GOT3 (cell line): Measurements from ENCODE around the gene CHIC2.
"Not testable (repeated sequence)": the region's sequence is repeated elsewhere in the genome, so short reads cannot be mapped to it uniquely, and the experiment has no call there.

ENCODE experiments used
- DNase-seq: peaks from one replicate; lab custom pipeline; 2025; ENCODE audit warnings: mixed read lengths; lab: John Stamatoyannopoulos, UW

Gene CHIC2

GRCh38 chr4:54061067-54061466, 3.3 kb downstream of the CHIC2 start:
- no peak for DNase-seq

- DNase-seq: no peak
Measured at GRCh38 chr4:54060116-54060515, 4.3 kb downstream of the CHIC2 start.

GRCh38 chr4:54058171-54058570, 6.2 kb downstream of the CHIC2 start:
- no peak for DNase-seq

- no peak for DNase-seq
Measured at GRCh38 chr4:54056360-54056759, 8.0 kb downstream of the CHIC2 start.

- no peak for DNase-seq
Measured at GRCh38 chr4:54055494-54055893, 8.9 kb downstream of the CHIC2 start.

- DNase-seq: no peak
Measured at GRCh38 chr4:54054501-54054900, 9.9 kb downstream of the CHIC2 start.

GRCh38 chr4:54053322-54053721, 11.1 kb downstream of the CHIC2 start:
- not testable (repeated sequence) for DNase-seq

GRCh38 chr4:54050214-54050904, 14.0 kb downstream of the CHIC2 start:
- DNase-seq: no peak

GRCh38 chr4:54043630-54044029, 20.8 kb downstream of the CHIC2 start:
- not testable (repeated sequence) for DNase-seq

- no peak for DNase-seq
Measured at GRCh38 chr4:54041933-54042332, 22.5 kb downstream of the CHIC2 start.

- DNase-seq: no peak
Measured at GRCh38 chr4:54041100-54041499, 23.3 kb downstream of the CHIC2 start.

GRCh38 chr4:54038056-54038455, 26.3 kb downstream of the CHIC2 start:
- DNase-seq: no peak

- DNase-seq: no peak
Measured at GRCh38 chr4:54036184-54036583, 28.2 kb downstream of the CHIC2 start.

GRCh38 chr4:54032558-54033135, 31.8 kb downstream of the CHIC2 start:
- DNase-seq: no peak

- no peak for DNase-seq
Measured at GRCh38 chr4:54027311-54027710, 37.1 kb downstream of the CHIC2 start.

GRCh38 chr4:54025582-54025981, 38.8 kb downstream of the CHIC2 start:
- no peak for DNase-seq

- DNase-seq: not testable (repeated sequence)
Measured at GRCh38 chr4:54023019-54023418, 41.4 kb downstream of the CHIC2 start.

GRCh38 chr4:54017974-54018373, 46.4 kb downstream of the CHIC2 start:
- no peak for DNase-seq

GRCh38 chr4:54017308-54017707, 47.1 kb downstream of the CHIC2 start:
- DNase-seq: no peak

- DNase-seq: no peak
Measured at GRCh38 chr4:54016504-54016903, 47.9 kb downstream of the CHIC2 start.

GRCh38 chr4:54015423-54016030, 48.9 kb downstream of the CHIC2 start:
- no peak for DNase-seq

GRCh38 chr4:54014666-54015160, 49.7 kb downstream of the CHIC2 start:
- DNase-seq: no peak

GRCh38 chr4:54011201-54011600, 53.2 kb downstream of the CHIC2 start:
- DNase-seq: no peak
